Measurements from ENCODE around the gene MTERF4. TPM values are rescaled to one million over a fixed set of nuclear protein-coding genes. Genes with fewer than 3 reads are reported as not detected.

The MTERF4 gene
- total and polyA plus RNA-seq, 2 of the 13 experiments (the other 11 are each of a cell fraction or from before 2014, with no cell fraction given), result 50.5 to 59.8 TPM

GRCh38 chr2:241081643-241082340 lies 20.3 kb downstream of the MTERF4 start (continued):
- TF ChIP-seq ZFX (CRISPR knock-in tag; IDR thresholded peaks at IDR 0.05; ENCODE audit: low read depth) (no peak; the same call in 1 of the 2 replicates), ZNF766 (CRISPR knock-in tag; IDR thresholded peaks at IDR 0.05; ENCODE audit: borderline replicate concordance) (0 out of 2 replicates have a peak, but pooled peaks have one; percentile 38), AGO2 (optimal IDR thresholded peaks at IDR 0.05; ENCODE audit: low read depth, low read length) (peak; percentile 92), FOXO1 (CRISPR knock-in tag; IDR thresholded peaks at IDR 0.05) (no peak), TFAP4 (IDR thresholded peaks at IDR 0.05; ENCODE audit: borderline replicate concordance, low read depth) (peak; percentile 53; the same call in 1 of the 2 replicates), POLR2AphosphoS2 (IDR thresholded peaks at IDR 0.05; ENCODE audit: low read depth, low read length) (no peak), ZFP90 (CRISPR knock-in tag; IDR thresholded peaks at IDR 0.05; ENCODE audit: borderline replicate concordance) (peak; percentile 58; the same call in 1 of the 2 replicates), CCDC6 (CRISPR knock-in tag; IDR thresholded peaks at IDR 0.05) (no peak), SRY (CRISPR knock-in tag; IDR thresholded peaks at IDR 0.05) (no peak), NR2F6 (IDR thresholded peaks at IDR 0.05) (peak; percentile 47; the same call in 1 of the 2 replicates), NR2F6 (CRISPR knock-in tag; IDR thresholded peaks at IDR 0.05) (0 out of 2 replicates have a peak, but pooled peaks have one; percentile 7)
- TF ChIP-seq, protein P1, sequence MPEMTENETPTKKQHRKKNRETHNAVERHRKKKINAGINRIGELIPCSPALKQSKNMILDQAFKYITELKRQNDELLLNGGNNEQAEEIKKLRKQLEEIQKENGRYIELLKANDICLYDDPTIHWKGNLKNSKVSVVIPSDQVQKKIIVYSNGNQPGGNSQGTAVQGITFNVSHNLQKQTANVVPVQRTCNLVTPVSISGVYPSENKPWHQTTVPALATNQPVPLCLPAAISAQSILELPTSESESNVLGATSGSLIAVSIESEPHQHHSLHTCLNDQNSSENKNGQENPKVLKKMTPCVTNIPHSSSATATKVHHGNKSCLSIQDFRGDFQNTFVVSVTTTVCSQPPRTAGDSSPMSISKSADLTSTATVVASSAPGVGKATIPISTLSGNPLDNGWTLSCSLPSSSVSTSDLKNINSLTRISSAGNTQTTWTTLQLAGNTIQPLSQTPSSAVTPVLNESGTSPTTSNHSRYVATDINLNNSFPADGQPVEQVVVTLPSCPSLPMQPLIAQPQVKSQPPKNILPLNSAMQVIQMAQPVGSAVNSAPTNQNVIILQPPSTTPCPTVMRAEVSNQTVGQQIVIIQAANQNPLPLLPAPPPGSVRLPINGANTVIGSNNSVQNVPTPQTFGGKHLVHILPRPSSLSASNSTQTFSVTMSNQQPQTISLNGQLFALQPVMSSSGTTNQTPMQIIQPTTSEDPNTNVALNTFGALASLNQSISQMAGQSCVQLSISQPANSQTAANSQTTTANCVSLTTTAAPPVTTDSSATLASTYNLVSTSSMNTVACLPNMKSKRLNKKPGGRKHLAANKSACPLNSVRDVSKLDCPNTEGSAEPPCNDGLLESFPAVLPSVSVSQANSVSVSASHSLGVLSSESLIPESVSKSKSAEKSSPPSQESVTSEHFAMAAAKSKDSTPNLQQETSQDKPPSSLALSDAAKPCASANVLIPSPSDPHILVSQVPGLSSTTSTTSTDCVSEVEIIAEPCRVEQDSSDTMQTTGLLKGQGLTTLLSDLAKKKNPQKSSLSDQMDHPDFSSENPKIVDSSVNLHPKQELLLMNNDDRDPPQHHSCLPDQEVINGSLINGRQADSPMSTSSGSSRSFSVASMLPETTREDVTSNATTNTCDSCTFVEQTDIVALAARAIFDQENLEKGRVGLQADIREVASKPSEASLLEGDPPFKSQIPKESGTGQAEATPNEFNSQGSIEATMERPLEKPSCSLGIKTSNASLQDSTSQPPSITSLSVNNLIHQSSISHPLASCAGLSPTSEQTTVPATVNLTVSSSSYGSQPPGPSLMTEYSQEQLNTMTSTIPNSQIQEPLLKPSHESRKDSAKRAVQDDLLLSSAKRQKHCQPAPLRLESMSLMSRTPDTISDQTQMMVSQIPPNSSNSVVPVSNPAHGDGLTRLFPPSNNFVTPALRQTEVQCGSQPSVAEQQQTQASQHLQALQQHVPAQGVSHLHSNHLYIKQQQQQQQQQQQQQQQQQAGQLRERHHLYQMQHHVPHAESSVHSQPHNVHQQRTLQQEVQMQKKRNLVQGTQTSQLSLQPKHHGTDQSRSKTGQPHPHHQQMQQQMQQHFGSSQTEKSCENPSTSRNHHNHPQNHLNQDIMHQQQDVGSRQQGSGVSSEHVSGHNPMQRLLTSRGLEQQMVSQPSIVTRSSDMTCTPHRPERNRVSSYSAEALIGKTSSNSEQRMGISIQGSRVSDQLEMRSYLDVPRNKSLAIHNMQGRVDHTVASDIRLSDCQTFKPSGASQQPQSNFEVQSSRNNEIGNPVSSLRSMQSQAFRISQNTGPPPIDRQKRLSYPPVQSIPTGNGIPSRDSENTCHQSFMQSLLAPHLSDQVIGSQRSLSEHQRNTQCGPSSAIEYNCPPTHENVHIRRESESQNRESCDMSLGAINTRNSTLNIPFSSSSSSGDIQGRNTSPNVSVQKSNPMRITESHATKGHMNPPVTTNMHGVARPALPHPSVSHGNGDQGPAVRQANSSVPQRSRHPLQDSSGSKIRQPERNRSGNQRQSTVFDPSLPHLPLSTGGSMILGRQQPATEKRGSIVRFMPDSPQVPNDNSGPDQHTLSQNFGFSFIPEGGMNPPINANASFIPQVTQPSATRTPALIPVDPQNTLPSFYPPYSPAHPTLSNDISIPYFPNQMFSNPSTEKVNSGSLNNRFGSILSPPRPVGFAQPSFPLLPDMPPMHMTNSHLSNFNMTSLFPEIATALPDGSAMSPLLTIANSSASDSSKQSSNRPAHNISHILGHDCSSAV (CRISPR knock-in tag; IDR thresholded peaks at IDR 0.05; ENCODE audit: borderline replicate concordance), result no peak
- TF ChIP-seq, protein P2, sequence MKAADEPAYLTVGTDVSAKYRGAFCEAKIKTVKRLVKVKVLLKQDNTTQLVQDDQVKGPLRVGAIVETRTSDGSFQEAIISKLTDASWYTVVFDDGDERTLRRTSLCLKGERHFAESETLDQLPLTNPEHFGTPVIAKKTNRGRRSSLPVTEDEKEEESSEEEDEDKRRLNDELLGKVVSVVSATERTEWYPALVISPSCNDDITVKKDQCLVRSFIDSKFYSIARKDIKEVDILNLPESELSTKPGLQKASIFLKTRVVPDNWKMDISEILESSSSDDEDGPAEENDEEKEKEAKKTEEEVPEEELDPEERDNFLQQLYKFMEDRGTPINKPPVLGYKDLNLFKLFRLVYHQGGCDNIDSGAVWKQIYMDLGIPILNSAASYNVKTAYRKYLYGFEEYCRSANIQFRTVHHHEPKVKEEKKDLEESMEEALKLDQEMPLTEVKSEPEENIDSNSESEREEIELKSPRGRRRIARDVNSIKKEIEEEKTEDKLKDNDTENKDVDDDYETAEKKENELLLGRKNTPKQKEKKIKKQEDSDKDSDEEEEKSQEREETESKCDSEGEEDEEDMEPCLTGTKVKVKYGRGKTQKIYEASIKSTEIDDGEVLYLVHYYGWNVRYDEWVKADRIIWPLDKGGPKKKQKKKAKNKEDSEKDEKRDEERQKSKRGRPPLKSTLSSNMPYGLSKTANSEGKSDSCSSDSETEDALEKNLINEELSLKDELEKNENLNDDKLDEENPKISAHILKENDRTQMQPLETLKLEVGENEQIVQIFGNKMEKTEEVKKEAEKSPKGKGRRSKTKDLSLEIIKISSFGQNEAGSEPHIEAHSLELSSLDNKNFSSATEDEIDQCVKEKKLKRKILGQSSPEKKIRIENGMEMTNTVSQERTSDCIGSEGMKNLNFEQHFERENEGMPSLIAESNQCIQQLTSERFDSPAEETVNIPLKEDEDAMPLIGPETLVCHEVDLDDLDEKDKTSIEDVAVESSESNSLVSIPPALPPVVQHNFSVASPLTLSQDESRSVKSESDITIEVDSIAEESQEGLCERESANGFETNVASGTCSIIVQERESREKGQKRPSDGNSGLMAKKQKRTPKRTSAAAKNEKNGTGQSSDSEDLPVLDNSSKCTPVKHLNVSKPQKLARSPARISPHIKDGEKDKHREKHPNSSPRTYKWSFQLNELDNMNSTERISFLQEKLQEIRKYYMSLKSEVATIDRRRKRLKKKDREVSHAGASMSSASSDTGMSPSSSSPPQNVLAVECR (CRISPR knock-in tag; IDR thresholded peaks at IDR 0.05; ENCODE audit: borderline replicate concordance), result peak; percentile 33; the same call in 1 of the 2 replicates
